Hematopoietic multipotent progenitor cell (in vitro differentiated cells): Measurements from ENCODE around the gene PKM. TPM values are rescaled to one million over a fixed set of nuclear protein-coding genes. Genes with fewer than 3 reads are reported as not detected.
"Not testable (repeated sequence)": the region's sequence is repeated elsewhere in the genome, so short reads cannot be mapped to it uniquely, and the experiment has no call there.

Source experiments
- DNase-seq, 3 donors: peaks; one replicate each; pipeline ENCODE4 v3.0.0-alpha.2; 2011 to 2015; ENCODE audit warnings: low read depth in 2 of 3, low spot score in 2 of 3
- total RNA-seq: library from RNA; depleted of rRNA; stranded (reverse); fragments of >200 nt; gene quantifications from one replicate; pipeline ENCODE4 v1.2.3, GENCODE V29; 2012

Gene PKM
- total RNA-seq, 1 donor: 346 TPM

- no peak for DNase-seq
These were observed 50.9 kb downstream of the PKM start for GRCh38 chr15:72179950-72180581.

GRCh38 chr15:72178976-72179585, 51.9 kb downstream of the PKM start:
- DNase-seq: no peak

GRCh38 chr15:72176743-72177142, 54.2 kb downstream of the PKM start:
- no peak for DNase-seq

- no peak for DNase-seq
These were observed 54.8 kb downstream of the PKM start for GRCh38 chr15:72176159-72176558.

- DNase-seq: no peak
These were observed 55.6 kb downstream of the PKM start for GRCh38 chr15:72175186-72176044.

GRCh38 chr15:72174551-72175165, 56.3 kb downstream of the PKM start:
- DNase-seq: no peak

GRCh38 chr15:72173864-72174550, 57.0 kb downstream of the PKM start:
- no peak for DNase-seq

- DNase-seq: no peak
These were observed 57.6 kb downstream of the PKM start for GRCh38 chr15:72173401-72173800.

GRCh38 chr15:72172796-72173195, 58.2 kb downstream of the PKM start:
- DNase-seq: no peak

GRCh38 chr15:72171978-72172377, 59.0 kb downstream of the PKM start:
- not testable (repeated sequence) for DNase-seq

- no peak for DNase-seq
These were observed 60.3 kb downstream of the PKM start for GRCh38 chr15:72170691-72171090.

GRCh38 chr15:72169921-72170611, 60.9 kb downstream of the PKM start:
- DNase-seq: no peak

- DNase-seq: no peak
These were observed 61.6 kb downstream of the PKM start for GRCh38 chr15:72169236-72169920.

- no peak for DNase-seq
These were observed 62.2 kb downstream of the PKM start for GRCh38 chr15:72168808-72169190.

- DNase-seq: peak in 2 of 3 donors; percentile 27 to 74
These were observed 62.7 kb downstream of the PKM start for GRCh38 chr15:72168131-72168807.

GRCh38 chr15:72167445-72167844, 63.5 kb downstream of the PKM start:
- DNase-seq: no peak

- DNase-seq: no peak
These were observed 64.1 kb downstream of the PKM start for GRCh38 chr15:72166716-72167417.

- no peak for DNase-seq
These were observed 67.3 kb downstream of the PKM start for GRCh38 chr15:72163719-72164118.
